IMR-90 (cell line): ENCODE data around the gene DBNL. TPM values are rescaled to one million over a fixed set of nuclear protein-coding genes. Genes with fewer than 3 reads are reported as not detected.
"Not testable (repeated sequence)": the region's sequence is repeated elsewhere in the genome, so short reads cannot be mapped to it uniquely, and the experiment has no call there.

Source experiments
- ATAC-seq: fragments of 200-7000 bp; cut with Tn5 transposase; 2 replicates; pipeline ENCODE4 v1.9.1; 2020; ENCODE audit warnings: low read depth, mild to moderate bottlenecking, moderate library complexity
- Bru-seq: library from RNA; stranded (reverse); fragments of 400-500 nt; gene quantifications from one replicate; lab custom pipeline; 2021; lab: Mats Ljungman, UMichigan
- BruChase-seq, 2 experiments: library from RNA; stranded (reverse); fragments of 400-500 nt; gene quantifications; one replicate each; lab custom pipeline; 2021; lab: Mats Ljungman, UMichigan
- BruUV-seq: library from RNA; stranded (reverse); fragments of 400-500 nt; replicated peaks from 2 replicates; lab custom pipeline; 2021; lab: Mats Ljungman, UMichigan
- CTCF ChIA-PET: fragments of 300-600 bp; formaldehyde crosslinking; extraction: SDS; loops from one replicate; lab custom pipeline; 2021; ENCODE audit warnings: antibody characterized with exemption; lab: Yijun Ruan, JAX
- POLR2A ChIA-PET: fragments of 300-600 bp; sonication (Branson Sonifier 250); formaldehyde crosslinking; loops from one replicate; lab custom pipeline; 2022; ENCODE audit warnings: antibody characterized with exemption; ENCODE audit not compliant: unreplicated experiment; lab: Charles Lee
- DNase-seq: peaks from one replicate; pipeline ENCODE4 v3.0.0; 2013
- H2AFZ ChIP-seq: replicated peaks from 2 replicates; pipeline ENCODE3; 2013; ENCODE audit warnings: low read length, mild to moderate bottlenecking; ENCODE audit not compliant: poor library complexity
- H2AK5ac ChIP-seq: 2 replicates; pipeline ENCODE4 v1.6.1; 2013; ENCODE audit warnings: low read depth, low read length, inconsistent platforms
- H2AK9ac ChIP-seq: replicated peaks from 2 replicates; pipeline ENCODE3; 2013; ENCODE audit warnings: mild to moderate bottlenecking, low read depth, low read length, moderate library complexity; ENCODE audit not compliant: poor library complexity
- H2BK120ac ChIP-seq: 2 replicates; pipeline ENCODE4 v1.6.1; 2013; ENCODE audit warnings: low read depth, low read length, inconsistent platforms
- H2BK15ac ChIP-seq: 3 replicates; pipeline ENCODE4 v1.6.1; 2013; ENCODE audit warnings: low read depth, low read length, inconsistent platforms
- H2BK20ac ChIP-seq: 2 replicates; pipeline ENCODE4 v1.6.1; 2013; ENCODE audit warnings: low read depth, mild to moderate bottlenecking, inconsistent platforms, low read length, moderate library complexity
- H2BK5ac ChIP-seq: 2 replicates; pipeline ENCODE4 v1.6.1; 2013; ENCODE audit warnings: mild to moderate bottlenecking, low read depth, low read length, inconsistent platforms; ENCODE audit not compliant: poor library complexity, severe bottlenecking
- H3K14ac ChIP-seq: replicated peaks from 2 replicates; pipeline ENCODE4 v1.6.1; 2013; ENCODE audit warnings: low read depth, low read length, inconsistent platforms
- H3K18ac ChIP-seq: 2 replicates; pipeline ENCODE4 v1.6.1; 2013; ENCODE audit warnings: low read depth, low read length, control low read depth
- H3K23ac ChIP-seq: 2 replicates; pipeline ENCODE4 v1.6.1; 2013; ENCODE audit warnings: low read depth, low read length, inconsistent platforms
- H3K27ac ChIP-seq: 2 replicates; pipeline ENCODE4 v1.5.1; 2013; ENCODE audit warnings: mild to moderate bottlenecking, control low read depth, low read length; ENCODE audit not compliant: insufficient read depth
- H3K27me3 ChIP-seq: 2 replicates; pipeline ENCODE4 v1.6.1; 2013; ENCODE audit warnings: low read length; ENCODE audit not compliant: control insufficient read depth, insufficient read depth
- H3K36me3 ChIP-seq: 2 replicates; pipeline ENCODE4 v1.6.1; 2013; ENCODE audit warnings: low read length, mixed read lengths; ENCODE audit not compliant: control insufficient read depth, insufficient read depth
- H3K4ac ChIP-seq: 2 replicates; pipeline ENCODE4 v1.6.1; 2013; ENCODE audit warnings: low read depth, low read length, inconsistent platforms
- H3K4me1 ChIP-seq: 2 replicates; pipeline ENCODE4 v1.6.1; 2013; ENCODE audit warnings: low read length, mixed read lengths; ENCODE audit not compliant: control insufficient read depth, insufficient read depth
- H3K4me2 ChIP-seq: 2 replicates; pipeline ENCODE4 v1.6.1; 2013; ENCODE audit warnings: low read depth, mild to moderate bottlenecking, control low read depth, low read length, moderate library complexity
- H3K4me3 ChIP-seq: 2 replicates; pipeline ENCODE4 v1.5.1; 2013; ENCODE audit warnings: low read depth, mild to moderate bottlenecking, control low read depth, low read length, moderate library complexity; ENCODE audit not compliant: insufficient read depth
- H3K56ac ChIP-seq: 2 replicates; pipeline ENCODE4 v1.6.1; 2013; ENCODE audit warnings: low read length, inconsistent platforms; ENCODE audit not compliant: insufficient read depth; ENCODE audit errors: extremely low read depth
- H3K79me1 ChIP-seq, 2 experiments: 2 replicates each; pipeline ENCODE4 v1.6.1; 2013; ENCODE audit warnings: low read length in 2 of 2, inconsistent platforms in 1 of 2, low read depth in 1 of 2
- H3K9ac ChIP-seq: 2 replicates; pipeline ENCODE4 v1.6.1; 2013; ENCODE audit warnings: low read depth, low read length, control low read depth
- H3K9me1 ChIP-seq: 2 replicates; pipeline ENCODE4 v1.6.1; 2013; ENCODE audit warnings: low read length, inconsistent platforms; ENCODE audit not compliant: insufficient read depth
- H3K9me3 ChIP-seq: 2 replicates; pipeline ENCODE4 v1.6.1; 2013; ENCODE audit warnings: low read length; ENCODE audit not compliant: control insufficient read depth, insufficient read depth
- H4K20me1 ChIP-seq: 2 replicates; pipeline ENCODE4 v1.6.1; 2013; ENCODE audit warnings: low read length, inconsistent platforms; ENCODE audit not compliant: insufficient read depth
- H4K5ac ChIP-seq: 2 replicates; pipeline ENCODE4 v1.6.1; 2013; ENCODE audit warnings: mild to moderate bottlenecking, low read depth, low read length, control low read depth
- H4K8ac ChIP-seq, 2 experiments: 2 replicates each; pipeline ENCODE4 v1.6.1; 2013; ENCODE audit warnings: low read depth in 2 of 2, low read length in 2 of 2, control low read depth in 1 of 2, inconsistent platforms in 1 of 2
- H4K91ac ChIP-seq: 2 replicates; pipeline ENCODE4 v1.6.1; 2013; ENCODE audit warnings: low read depth, low read length, inconsistent platforms; ENCODE audit not compliant: insufficient read depth
- MAZ ChIP-seq: IDR thresholded peaks from 2 replicates; pipeline ENCODE4 v1.6.1; 2012; ENCODE audit warnings: low read depth, mild to moderate bottlenecking, low read length, improper control_type of control experiment, moderate library complexity, borderline replicate concordance
- MXI1 ChIP-seq: IDR thresholded peaks from 2 replicates; pipeline ENCODE4 v1.6.1; 2012; ENCODE audit warnings: low read depth, mild to moderate bottlenecking, low read length, moderate library complexity, borderline replicate concordance
- NFE2L2 ChIP-seq: fragments of 150-350 bp; IDR thresholded peaks from 2 replicates; pipeline ENCODE4 v1.6.1; 2016; ENCODE audit warnings: low read depth, mild to moderate bottlenecking, low read length
- WGBS, 2 experiments: methylation state at CpG; one replicate each; pipeline versions ENCODE4 v1.1.5 to v1.1.7; 2013; ENCODE audit warnings: missing lambda C conversion rate in 2 of 2; ENCODE audit not compliant: insufficient read length in 1 of 2; ENCODE audit errors: extremely low coverage in 2 of 2; 5-methylcytosine and 5-hydroxymethylcytosine counted together
- dilution Hi-C: fragments of 300-500 bp; cut with HindIII; formaldehyde crosslinking; loops from one replicate; pipeline ENCODE4 v1.14.3; 2018; ENCODE audit warnings: low sequenced_read_pairs; ENCODE audit not compliant: unreplicated experiment
- in situ Hi-C: fragments of 300-500 bp; cut with MboI; formaldehyde crosslinking; loops from 3 replicates; pipeline ENCODE4 v1.14.3; 2019; ENCODE audit warnings: low sequenced_read_pairs, inconsistent platforms, mixed read lengths
- intact Hi-C: fragments of 100-400 bp; cut with micrococcal nuclease; formaldehyde crosslinking; loops from 2 replicates; pipeline ENCODE4 v1.10.0; 2022
- long read RNA-seq: library from polyadenylated mRNA; unstranded; transcript quantifications from one replicate; pipeline ENCODE4 v2.0.0, GENCODE V29; 2021; ENCODE audit not compliant: unreplicated experiment
- polyA plus RNA-seq, 3 experiments: library from polyadenylated mRNA; depleted of rRNA; stranded (reverse); fragments of >200 nt; gene quantifications; 2 replicates each; pipeline ENCODE4 v1.2.3, GENCODE V29; 2012; ENCODE audit warnings: low replicate concordance in 1 of 3
- total RNA-seq: library from RNA; depleted of rRNA; stranded (reverse); fragments of >200 nt; gene quantifications from 2 replicates; pipeline ENCODE4 v1.2.3, GENCODE V29; 2012; rRNA removed

The DBNL gene
- total RNA-seq (166 and 179 TPM in 2 replicates), polyA plus RNA-seq (2012; rRNA removed) (137 and 157 TPM in 2 replicates), Bru-seq, nascent RNA (percentile 85 among the genes with signal in this experiment), BruChase-seq, experiment 1, labeled RNA remaining after a 6-hour chase (percentile 89 among the genes with signal in this experiment), BruChase-seq, experiment 2, labeled RNA remaining after a 2-hour chase (percentile 91 among the genes with signal in this experiment)
- 104 and 186 TPM in 2 replicates for polyA plus RNA-seq (2012; cell fraction: cytosol; rRNA removed)
- 113 and 184 TPM in 2 replicates for polyA plus RNA-seq (2012; cell fraction: nucleus; rRNA removed; ENCODE audit: low replicate concordance)
- long read RNA-seq, transcript DBNL-210 (13 exons, 1,808 nt) = major isoform, 106 of 205 reads
- long read RNA-seq, transcript DBNL-220 (13 exons, 2,117 nt) = minor isoform, 46 of 205 reads
- long read RNA-seq, partial matches to known transcripts = 12 of 205 reads
- long read RNA-seq, other reads (novel, unspliced or antisense) = 39 of 205 reads

- Histone ChIP-seq H3K79me1 (peaks cover 24 to 51% of the 10 kb centered on the region in 2 experiments), H3K23ac (peak within 1 kb of the TSS; percentile 88), H3K56ac (peak within 1 kb of the TSS; percentile 91), H3K4me3 (peak within 1 kb of the TSS; percentile 79), H4K20me1 (peaks cover 32% of the 10 kb centered on the region), H3K4me1 (peaks cover 8% of the 10 kb centered on the region), H2AK5ac (peak within 1 kb of the TSS; percentile 90), H4K91ac (peak within 1 kb of the TSS; percentile 81), H3K9me3 (no peaks in the 10 kb centered on the region), H2BK20ac (peak within 1 kb of the TSS; percentile 11; the same call in 1 of the 2 replicates), H4K5ac (peak within 1 kb of the TSS; percentile 92), H3K9me1 (peaks cover 20% of the 10 kb centered on the region), H2AK9ac (peak within 1 kb of the TSS; percentile 98), H3K18ac (peak within 1 kb of the TSS; percentile 47; the same call in 1 of the 2 replicates), H2BK120ac (peak within 1 kb of the TSS; percentile 45; the same call in 1 of the 2 replicates), H3K4ac (peak within 1 kb of the TSS; percentile 95), H2BK15ac (no peak within 1 kb of the TSS; the same call in 2 of the 3 replicates), H3K4me2 (peak within 1 kb of the TSS; percentile 96), H3K27me3 (no peaks in the 10 kb centered on the region), H2BK5ac (peak within 1 kb of the TSS; percentile 88), H2AFZ (peak within 1 kb of the TSS; percentile 98), H3K36me3 (peaks cover 10% of the 10 kb centered on the region), H4K8ac (peak within 1 kb of the TSS; percentile 98), H3K9ac (peak within 1 kb of the TSS; percentile 98), H3K27ac (peak within 1 kb of the TSS; percentile 95), H3K14ac (peak within 1 kb of the TSS; percentile 96)
- ATAC-seq (peak; percentile 92), DNase-seq (peak; percentile 78)
- intact Hi-C loops (no loop called here), dilution Hi-C loops (no loop called here), in situ Hi-C loops (no loop called here)
- no TSS peak for BruUV-seq
- POLR2A ChIA-PET = no interaction called here
- TF ChIP-seq NFE2L2 = no peak
- TF ChIP-seq MAZ = peak; percentile 98
- peak; percentile 82 for TF ChIP-seq MXI1
- CTCF ChIA-PET = interaction anchor here (0.6 kb wide), 1 partner anchor 97 kb away, joined by 4 read pairs; no protein-coding TSS in a partner anchor
- 0% methylated on average over 38 of the region's 74 CpGs; no CpG with 5 or more reads in 1 of the 2 experiments for WGBS, 2 experiments
These were observed at the start of gene DBNL for GRCh38 chr7:44044315-44045225. Gene DBNL (plus strand): TSS chr7:44044702. CDS start chr7:44044738, 36 bp downstream.

DNA sequence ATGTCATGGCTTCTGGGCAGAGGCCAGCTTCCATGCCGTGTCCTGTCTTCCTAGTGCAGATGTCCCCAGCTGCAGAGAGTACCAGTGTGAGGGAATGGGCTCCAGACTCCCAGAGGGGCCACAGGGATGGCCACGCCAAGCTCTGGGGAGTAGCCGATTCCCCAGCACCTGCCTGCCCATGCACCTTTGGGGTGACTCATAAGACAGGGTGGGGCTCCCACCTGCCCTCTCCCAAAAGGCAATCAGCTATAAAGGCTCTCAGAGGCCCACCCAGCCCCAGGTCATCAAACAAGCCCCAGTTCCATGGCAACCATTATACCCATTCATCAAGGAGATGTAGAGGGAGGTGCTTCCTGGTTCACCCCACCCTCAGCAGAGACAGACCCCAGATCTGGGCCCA is 47.0 kb upstream of the DBNL start, which contains the start of gene SPDYE1:
Gene SPDYE1 (plus strand): TSS at position 366 of the 400 bp plus-strand sequence. CDS start 2,053 bp downstream, outside the sequence.
- H3K79me1 ChIP-seq, CTCF ChIA-PET, H3K27ac ChIP-seq, H3K4ac ChIP-seq, H4K20me1 ChIP-seq, H3K14ac ChIP-seq, H2BK5ac ChIP-seq, H3K56ac ChIP-seq, H4K5ac ChIP-seq, H3K4me2 ChIP-seq, H2AFZ ChIP-seq, intact Hi-C loops, BruUV-seq, DNase-seq, H3K4me1 ChIP-seq, H2BK15ac ChIP-seq, H4K8ac ChIP-seq, H2AK9ac ChIP-seq, H3K4me3 ChIP-seq, H3K27me3 ChIP-seq, POLR2A ChIA-PET, H2BK120ac ChIP-seq, H3K9me3 ChIP-seq, H2AK5ac ChIP-seq, H3K9ac ChIP-seq, H4K91ac ChIP-seq, H2BK20ac ChIP-seq, H3K23ac ChIP-seq, in situ Hi-C loops, H3K9me1 ChIP-seq, dilution Hi-C loops, H3K36me3 ChIP-seq, H3K18ac ChIP-seq, ATAC-seq: not testable (repeated sequence)
- no CpG with 5 or more reads among the region's 3 CpGs for WGBS, 2 experiments
